GM20431 (cell line): ENCODE results near the gene S1PR2.

ENCODE experiments used
- in situ Hi-C: fragments of 300-500 bp; cut with MseI, MboI; formaldehyde crosslinking; loops from one replicate; pipeline ENCODE4 v1.15.0; 2020; ENCODE audit warnings: low sequenced_read_pairs; ENCODE audit not compliant: unreplicated experiment

The S1PR2 gene

GRCh38 chr19:10230861-10231611 lies at the start of gene S1PR2:
Gene S1PR2 (minus strand): TSS chr19:10231331. CDS start chr19:10224905, 6,426 bp downstream.
- in situ Hi-C loops, result no loop called here

- in situ Hi-C loops, result no loop called here
Observed at GRCh38 chr19:10279737-10280442, 48.8 kb upstream of the S1PR2 start.

- in situ Hi-C loops, result no loop called here
Observed at GRCh38 chr19:10278935-10279334, 47.8 kb upstream of the S1PR2 start.

- in situ Hi-C loops, result no loop called here
Observed at GRCh38 chr19:10277795-10278589, 46.9 kb upstream of the S1PR2 start.

GRCh38 chr19:10274589-10274988 lies 43.5 kb upstream of the S1PR2 start:
- in situ Hi-C loops, result loop anchor here (5.0 kb wide), 1 partner anchor 108 kb away; the partner anchor contains the start of gene TYK2

GRCh38 chr19:10271543-10272086 lies 40.5 kb upstream of the S1PR2 start:
- in situ Hi-C loops, result loop anchor here (5.0 kb wide), 1 partner anchor 111 kb away; the partner anchor contains the start of gene TYK2

- in situ Hi-C loops, result loop anchor here (5.0 kb wide), 1 partner anchor 111 kb away; the partner anchor contains the start of gene TYK2
Observed at GRCh38 chr19:10270616-10271394, 39.7 kb upstream of the S1PR2 start, which contains the start of gene ICAM1. Gene ICAM1 (plus strand): TSS chr19:10271120. CDS start chr19:10271160, 40 bp downstream.

GRCh38 chr19:10270180-10270615 lies 39.1 kb upstream of the S1PR2 start:
- in situ Hi-C loops, result loop anchor here (5.0 kb wide), 1 partner anchor 112 kb away; the partner anchor contains the start of gene TYK2

- in situ Hi-C loops, result loop anchor here (5.0 kb wide), 1 partner anchor 113 kb away; the partner anchor contains the start of gene TYK2
Observed at GRCh38 chr19:10269333-10270179, 38.4 kb upstream of the S1PR2 start.

- in situ Hi-C loops, result no loop called here
Observed at GRCh38 chr19:10268071-10268470, 36.9 kb upstream of the S1PR2 start.

GRCh38 chr19:10266706-10267105 lies 35.6 kb upstream of the S1PR2 start:
- in situ Hi-C loops, result no loop called here

- in situ Hi-C loops, result no loop called here
Observed at GRCh38 chr19:10262771-10263170, 31.6 kb upstream of the S1PR2 start.

GRCh38 chr19:10260141-10260584 lies 29.0 kb upstream of the S1PR2 start:
- in situ Hi-C loops, result no loop called here

- in situ Hi-C loops, result no loop called here
Observed at GRCh38 chr19:10259162-10259905, 28.2 kb upstream of the S1PR2 start.

GRCh38 chr19:10258080-10258710 lies 27.1 kb upstream of the S1PR2 start:
- in situ Hi-C loops, result no loop called here

GRCh38 chr19:10256970-10257615 lies 26.0 kb upstream of the S1PR2 start:
- in situ Hi-C loops, result no loop called here

- in situ Hi-C loops, result no loop called here
Observed at GRCh38 chr19:10256551-10256950, 25.4 kb upstream of the S1PR2 start.
